ENCODE data around the gene PLCH1. TPM values are rescaled to one million over a fixed set of nuclear protein-coding genes. Genes with fewer than 3 reads are reported as not detected.

PLCH1 gene
- total and polyA plus RNA-seq, 2 experiments from 2014 or later = 2.6 to 5.8 TPM

GRCh38 chr3:155390351-155390750 is 354.5 kb downstream of the PLCH1 start:
- H3K27me3 ChIP-seq = no peaks in the 10 kb centered on the region
- TF ChIP-seq EZH2phosphoT487 (IDR thresholded peaks at IDR 0.05; ENCODE audit: low read depth, severe bottlenecking, unreplicated experiment) (no peak), EZH2 (IDR thresholded peaks at IDR 0.05; ENCODE audit: borderline replicate concordance) (no peak), CTCF (IDR thresholded peaks at IDR 0.05; ENCODE audit: poor library complexity) (no peak)
- no peaks in the 10 kb centered on the region for H3K36me3 ChIP-seq (replicated peaks; ENCODE audit: insufficient read depth, low read depth)
- no peak overlapping the region for H2AFZ ChIP-seq
- H3K27ac ChIP-seq = no peak overlapping the region
- H3K4me2 ChIP-seq = no peak overlapping the region
- no peaks in the 10 kb centered on the region for H3K9me3 ChIP-seq (ENCODE audit: low read depth)
- H4K20me1 ChIP-seq (ENCODE audit: insufficient read depth, poor library complexity, severe bottlenecking) = no peaks in the 10 kb centered on the region
- no peak for DNase-seq (ENCODE audit: low spot score)
- no peak overlapping the region for H3K4me3 ChIP-seq
- H3K4me1 ChIP-seq (ENCODE audit: insufficient read depth) = no peaks in the 10 kb centered on the region
- H3K79me2 ChIP-seq = no peaks in the 10 kb centered on the region
- no peaks in the 10 kb centered on the region for H3K9me2 ChIP-seq (replicated peaks; ENCODE audit: insufficient read depth)

- Histone ChIP-seq H3K4me2 (no peak overlapping the region), H3K27me3 (no peaks in the 10 kb centered on the region), H2AFZ (no peak overlapping the region), H3K9me3 (ENCODE audit: low read depth) (no peaks in the 10 kb centered on the region), H3K36me3 (replicated peaks; ENCODE audit: insufficient read depth, low read depth) (no peaks in the 10 kb centered on the region), H3K9me2 (replicated peaks; ENCODE audit: insufficient read depth) (no peaks in the 10 kb centered on the region), H3K27ac (no peak overlapping the region), H3K4me1 (ENCODE audit: insufficient read depth) (no peaks in the 10 kb centered on the region), H4K20me1 (ENCODE audit: insufficient read depth, poor library complexity, severe bottlenecking) (no peaks in the 10 kb centered on the region), H3K4me3 (no peak overlapping the region), H3K79me2 (no peaks in the 10 kb centered on the region)
- no peak for DNase-seq (ENCODE audit: low spot score)
- 80% methylated on average over 2 of the region's 2 CpGs for WGBS (ENCODE audit: low lambda C conversion rate, missing lambda C conversion rate)
- TF ChIP-seq CTCF (IDR thresholded peaks at IDR 0.05; ENCODE audit: poor library complexity) (no peak), EZH2phosphoT487 (IDR thresholded peaks at IDR 0.05; ENCODE audit: low read depth, severe bottlenecking, unreplicated experiment) (no peak), EZH2 (IDR thresholded peaks at IDR 0.05; ENCODE audit: borderline replicate concordance) (no peak)
Observed at GRCh38 chr3:155388417-155388816, 356.5 kb downstream of the PLCH1 start.

GRCh38 chr3:155387571-155387970 is 357.3 kb downstream of the PLCH1 start:
- H3K9me2 ChIP-seq (replicated peaks; ENCODE audit: insufficient read depth) = no peaks in the 10 kb centered on the region
- no peak for TF ChIP-seq EZH2 (IDR thresholded peaks at IDR 0.05; ENCODE audit: borderline replicate concordance)
- no peak for TF ChIP-seq CTCF (IDR thresholded peaks at IDR 0.05; ENCODE audit: poor library complexity)
- no peak for TF ChIP-seq EZH2phosphoT487 (IDR thresholded peaks at IDR 0.05; ENCODE audit: low read depth, severe bottlenecking, unreplicated experiment)
- no peaks in the 10 kb centered on the region for H3K4me1 ChIP-seq (ENCODE audit: insufficient read depth)
- no peak for DNase-seq (ENCODE audit: low spot score)
- H3K27ac ChIP-seq = no peak overlapping the region
- no peaks in the 10 kb centered on the region for H3K79me2 ChIP-seq
- no peaks in the 10 kb centered on the region for H3K9me3 ChIP-seq (ENCODE audit: low read depth)
- H4K20me1 ChIP-seq (ENCODE audit: insufficient read depth, poor library complexity, severe bottlenecking) = no peaks in the 10 kb centered on the region
- H3K27me3 ChIP-seq = no peaks in the 10 kb centered on the region
- no peak overlapping the region for H3K4me2 ChIP-seq
- no peak overlapping the region for H3K4me3 ChIP-seq
- H2AFZ ChIP-seq = no peak overlapping the region
- 85% methylated on average over 3 of the region's 3 CpGs for WGBS (ENCODE audit: low lambda C conversion rate, missing lambda C conversion rate)
- no peaks in the 10 kb centered on the region for H3K36me3 ChIP-seq (replicated peaks; ENCODE audit: insufficient read depth, low read depth)

- H3K9me2 ChIP-seq (replicated peaks; ENCODE audit: insufficient read depth) = no peaks in the 10 kb centered on the region
- no peak overlapping the region for H2AFZ ChIP-seq
- no peak overlapping the region for H3K27ac ChIP-seq
- no peak overlapping the region for H3K4me2 ChIP-seq
- no peaks in the 10 kb centered on the region for H3K9me3 ChIP-seq (ENCODE audit: low read depth)
- H3K4me3 ChIP-seq = no peak overlapping the region
- no peaks in the 10 kb centered on the region for H3K4me1 ChIP-seq (ENCODE audit: insufficient read depth)
- no peaks in the 10 kb centered on the region for H4K20me1 ChIP-seq (ENCODE audit: insufficient read depth, poor library complexity, severe bottlenecking)
- H3K27me3 ChIP-seq = no peaks in the 10 kb centered on the region
- H3K36me3 ChIP-seq (replicated peaks; ENCODE audit: insufficient read depth, low read depth) = no peaks in the 10 kb centered on the region
- no peak for TF ChIP-seq CTCF (IDR thresholded peaks at IDR 0.05; ENCODE audit: poor library complexity)
- no peak for TF ChIP-seq EZH2phosphoT487 (IDR thresholded peaks at IDR 0.05; ENCODE audit: low read depth, severe bottlenecking, unreplicated experiment)
- no peak for TF ChIP-seq EZH2 (IDR thresholded peaks at IDR 0.05; ENCODE audit: borderline replicate concordance)
- 83% methylated on average over 8 of the region's 8 CpGs for WGBS (ENCODE audit: low lambda C conversion rate, missing lambda C conversion rate)
- DNase-seq (ENCODE audit: low spot score) = no peak
- no peaks in the 10 kb centered on the region for H3K79me2 ChIP-seq
Observed at GRCh38 chr3:155386919-155387318, 358.0 kb downstream of the PLCH1 start.

All from hepatocyte (in vitro differentiated cells).